Lung (tissue), 12 donors: ENCODE measurements around the gene TUB. TPM values are rescaled to one million over a fixed set of nuclear protein-coding genes. Genes with fewer than 3 reads are reported as not detected.

ENCODE experiments used
- ATAC-seq: fragments of 200-7000 bp; cut with Tn5 transposase; one replicate; pipeline ENCODE4 v1.9.1; 2020; ENCODE audit warnings: moderate number of reproducible peaks; ENCODE audit not compliant: insufficient read depth, low FRiP score
- DNase-seq, 3 donors: peaks; one replicate each; pipeline ENCODE4 v3.0.0-alpha.2; 2013 to 2017
- H3K27ac ChIP-seq, 2 donors: one replicate each; pipeline ENCODE4 v1.5.1; 2013; ENCODE audit warnings: mild to moderate bottlenecking in 2 of 2, moderate library complexity in 2 of 2, control low read depth in 1 of 2, inconsistent platforms in 1 of 2, low read depth in 1 of 2, low read length in 1 of 2
- H3K27me3 ChIP-seq, 3 donors: one replicate each; pipeline ENCODE4 v1.5.1; 2013; ENCODE audit warnings: low read length in 2 of 3; ENCODE audit not compliant: control insufficient read depth in 3 of 3, insufficient read depth in 3 of 3
- H3K36me3 ChIP-seq, 4 donors: one replicate each; pipeline ENCODE4 v1.5.1; 2013; ENCODE audit warnings: low read length in 4 of 4, mild to moderate bottlenecking in 1 of 4, moderate library complexity in 1 of 4; ENCODE audit not compliant: control insufficient read depth in 4 of 4, insufficient read depth in 4 of 4
- H3K4me1 ChIP-seq, 5 donors: one replicate each; pipeline ENCODE4 v1.5.1; 2013; ENCODE audit warnings: low read length in 5 of 5, mild to moderate bottlenecking in 2 of 5, moderate library complexity in 1 of 5; ENCODE audit not compliant: control insufficient read depth in 5 of 5, insufficient read depth in 5 of 5
- H3K4me3 ChIP-seq: one replicate; pipeline ENCODE4 v1.5.1; 2013; ENCODE audit warnings: mild to moderate bottlenecking, control low read depth, moderate library complexity
- H3K9ac ChIP-seq, 2 donors: one replicate each; pipeline ENCODE4 v1.5.1; 2013; ENCODE audit warnings: low read length in 2 of 2, control low read depth in 1 of 2; ENCODE audit not compliant: insufficient read depth in 1 of 2
- H3K9me3 ChIP-seq, 4 donors: one replicate each; pipeline ENCODE4 v1.5.1; 2013; ENCODE audit warnings: low read length in 3 of 4, mild to moderate bottlenecking in 1 of 4, moderate library complexity in 1 of 4; ENCODE audit not compliant: control insufficient read depth in 4 of 4, insufficient read depth in 3 of 4
- CTCF ChIP-seq: IDR thresholded peaks from 2 replicates; pipeline ENCODE4 v1.5.1; 2012; ENCODE audit warnings: mild to moderate bottlenecking; ENCODE audit errors: control extremely low read depth, extremely low read depth
- WGBS, 2 donors: extraction: QIAGEN DNeasy Blood & Tissue Kit; methylation state at CpG; one replicate each; pipeline ENCODE4 v1.1.7; 2013; 5-methylcytosine and 5-hydroxymethylcytosine counted together
- polyA plus RNA-seq, 2 donors: library from polyadenylated mRNA; stranded (reverse); fragments of 200-250 nt; gene quantifications; one replicate each; pipeline ENCODE4 v1.2.1, GENCODE V29; 2013
- total RNA-seq, 2 donors: library from RNA; depleted of rRNA in 1 of 2; stranded (reverse); fragments of >200 nt in 1 of 2; gene quantifications; one replicate each; pipeline ENCODE4 v1.2.1, GENCODE V29; 2014 to 2021
- donor health status: control.
- donor health status: control.
- donor health status: Bipolar disorder and iron deficiency.
- donor health status: healthy.
- donor health status: DM: yes; HTN: yes; CAD: no.

The TUB gene
- total and polyA plus RNA-seq, 4 donors: 0.96 to 23.5 (median 5.1) TPM

- WGBS, 2 donors: 84 to 87% methylated on average over 6 of the region's 6 CpGs
- no peak overlapping the region for H3K4me3 ChIP-seq
- peaks cover 0 to 6% (median 0%) of the 10 kb centered on the region in 5 donors for H3K4me1 ChIP-seq
- no peak overlapping the region for H3K27ac ChIP-seq
- no peak overlapping the region for H3K9ac ChIP-seq
- no peaks in the 10 kb centered on the region for H3K27me3 ChIP-seq
- ATAC-seq (no peak), DNase-seq (no peak)
- TF ChIP-seq CTCF: no peak
- peaks cover 0 to 58% (median 30%) of the 10 kb centered on the region in 4 donors for H3K36me3 ChIP-seq
- H3K9me3 ChIP-seq: peaks cover 0 to 2% (median 0%) of the 10 kb centered on the region in 4 donors
Measured at GRCh38 chr11:8098879-8099278, 17.9 kb downstream of the TUB start.

- Histone ChIP-seq H3K27me3 (no peaks in the 10 kb centered on the region), H3K4me1 (peaks cover 0 to 6% (median 0%) of the 10 kb centered on the region in 5 donors), H3K9ac (no peak overlapping the region), H3K4me3 (no peak overlapping the region), H3K9me3 (peaks cover 0 to 2% (median 0%) of the 10 kb centered on the region in 4 donors), H3K27ac (no peak overlapping the region), H3K36me3 (peaks cover 0 to 60% (median 28%) of the 10 kb centered on the region in 4 donors)
- ATAC-seq (peak; percentile 29), DNase-seq (peak; percentile 82 to 83 (median 83))
- TF ChIP-seq CTCF: peak; percentile 73
- WGBS, 2 donors: 42 to 50% methylated on average over 3 of the region's 3 CpGs
Measured at GRCh38 chr11:8099291-8099899, 18.4 kb downstream of the TUB start.

DNA sequence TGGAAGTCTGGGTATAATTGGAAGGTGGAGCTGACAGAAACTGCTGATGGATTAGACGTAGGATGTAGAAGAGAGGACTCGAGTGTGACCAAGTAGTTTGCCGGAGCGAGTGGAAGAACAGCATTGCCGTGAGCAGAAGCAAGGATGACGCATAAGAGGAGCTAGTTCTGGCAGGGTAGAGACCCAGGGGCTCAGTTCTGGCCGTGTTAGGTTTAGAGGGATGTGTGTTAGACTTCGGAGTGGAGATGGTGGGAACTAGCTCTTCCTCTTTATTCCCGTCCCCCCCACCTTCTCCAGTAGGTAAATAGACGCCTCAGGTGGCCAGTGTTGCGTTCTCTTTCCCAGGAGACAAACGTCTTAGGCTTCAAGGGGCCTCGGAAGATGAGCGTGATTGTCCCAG, 19.1 kb downstream of the TUB start:
- H3K27me3 ChIP-seq: no peaks in the 10 kb centered on the region
- 87 to 91% methylated on average over 14 of the region's 14 CpGs for WGBS, 2 donors
- no peak for ATAC-seq
- no peak for TF ChIP-seq CTCF
- no peaks in the 10 kb centered on the region for H3K9me3 ChIP-seq
- no peak overlapping the region for H3K9ac ChIP-seq
- H3K36me3 ChIP-seq: peaks cover 2 to 55% (median 27%) of the 10 kb centered on the region in 4 donors
- DNase-seq: no peak
- no peak overlapping the region for H3K4me3 ChIP-seq
- H3K4me1 ChIP-seq: peaks cover 0 to 6% (median 0%) of the 10 kb centered on the region in 5 donors
- H3K27ac ChIP-seq: no peak overlapping the region

- Histone ChIP-seq H3K9me3 (no peaks in the 10 kb centered on the region), H3K4me1 (peaks cover 0 to 2% (median 0%) of the 10 kb centered on the region in 5 donors), H3K4me3 (no peak overlapping the region), H3K36me3 (peaks cover 3 to 55% (median 27%) of the 10 kb centered on the region in 4 donors), H3K27me3 (no peaks in the 10 kb centered on the region), H3K9ac (no peak overlapping the region), H3K27ac (no peak overlapping the region)
- TF ChIP-seq CTCF: no peak
- WGBS, 2 donors: 93 to 96% methylated on average over 8 of the region's 8 CpGs
- DNase-seq: no peak
- no peak for ATAC-seq
Measured at GRCh38 chr11:8100605-8101004, 19.6 kb downstream of the TUB start.
